A673 (cell line): ENCODE results near the gene FOXP2.

Experiments used
- CTCF ChIP-seq: fragments of 300-800, 200-600 bp; sonication (generic); conservative IDR thresholded peaks from 2 replicates; pipeline ENCODE4 v1.5.1; 2017; ENCODE audit warnings: low read depth, mild to moderate bottlenecking, antibody characterized with exemption, low read length, moderate library complexity, mixed read lengths
- EZH2 ChIP-seq: fragments of 200-600 bp; sonication (generic); IDR thresholded peaks from 2 replicates; pipeline ENCODE4 v1.6.1; 2017; ENCODE audit warnings: borderline replicate concordance, low read depth, mild to moderate bottlenecking, mixed read lengths, antibody characterized with exemption, low read length; ENCODE audit not compliant: poor library complexity, severe bottlenecking

GRCh38 chr7:114650491-114650890 is 235.9 kb downstream of the FOXP2 start:
- TF ChIP-seq CTCF (no peak), EZH2 (no peak)
